Superior temporal gyrus (tissue), 1 donor: ENCODE results near the gene TACR1.
A peak's percentile ranks its signal among the peaks of the same experiment; 100 is the strongest.
"Not testable (repeated sequence)": the region's sequence is repeated elsewhere in the genome, so short reads cannot be mapped to it uniquely, and the experiment has no call there.

Experiments
- DNase-seq: peaks from one replicate; pipeline ENCODE4 v3.0.0-alpha.2; 2016; ENCODE audit errors: extremely low spot score

TACR1 gene

GRCh38 chr2:75088791-75089190 lies 110.5 kb downstream of the TACR1 start:
- DNase-seq = no peak

- no peak for DNase-seq
These were observed 111.6 kb downstream of the TACR1 start for GRCh38 chr2:75087736-75088135.

GRCh38 chr2:75079575-75079974 lies 119.7 kb downstream of the TACR1 start:
- no peak for DNase-seq

GRCh38 chr2:75077909-75078308 lies 121.4 kb downstream of the TACR1 start:
- no peak for DNase-seq

- DNase-seq = no peak
These were observed 123.2 kb downstream of the TACR1 start for GRCh38 chr2:75076088-75076487.

DNA sequence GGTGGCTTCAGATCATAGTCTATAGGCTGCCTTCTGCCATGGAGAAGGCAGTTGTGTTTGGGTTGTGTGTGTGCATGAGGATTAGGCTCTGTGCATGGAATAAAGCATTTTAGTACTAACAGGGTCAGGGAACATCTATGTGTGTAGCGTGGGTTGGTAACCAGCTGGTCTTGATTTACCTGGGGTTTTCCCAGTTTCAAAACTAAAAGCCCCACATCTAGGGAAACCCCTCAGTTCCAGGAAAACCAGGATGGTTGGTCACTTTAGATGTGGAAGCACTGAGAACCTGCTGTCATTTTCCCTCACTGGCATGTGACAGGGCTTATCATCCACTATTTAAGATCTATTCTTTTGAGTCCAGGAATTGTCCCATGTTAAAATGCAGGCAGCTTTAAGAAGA lies 124.6 kb downstream of the TACR1 start:
- no peak for DNase-seq

DNA sequence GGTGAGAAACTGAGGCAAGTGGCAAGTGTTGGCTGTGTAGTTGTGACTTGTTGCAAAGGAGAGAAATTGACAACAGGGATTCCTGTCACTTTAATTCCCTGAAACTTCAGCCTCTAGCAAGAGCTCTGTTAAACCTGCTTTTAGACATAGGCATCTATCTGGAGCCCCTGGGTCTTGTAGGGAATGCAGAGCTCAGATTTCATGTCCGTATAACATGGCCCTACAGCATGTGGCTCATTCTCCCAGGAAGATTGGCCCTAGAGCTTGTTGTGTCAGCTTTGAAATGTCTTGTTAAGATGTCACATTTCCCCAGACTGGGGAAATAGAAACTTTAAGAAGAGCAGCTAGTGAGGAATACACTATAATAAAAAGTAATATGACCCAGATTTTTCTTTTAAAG lies 125.1 kb downstream of the TACR1 start:
- no peak for DNase-seq

DNA sequence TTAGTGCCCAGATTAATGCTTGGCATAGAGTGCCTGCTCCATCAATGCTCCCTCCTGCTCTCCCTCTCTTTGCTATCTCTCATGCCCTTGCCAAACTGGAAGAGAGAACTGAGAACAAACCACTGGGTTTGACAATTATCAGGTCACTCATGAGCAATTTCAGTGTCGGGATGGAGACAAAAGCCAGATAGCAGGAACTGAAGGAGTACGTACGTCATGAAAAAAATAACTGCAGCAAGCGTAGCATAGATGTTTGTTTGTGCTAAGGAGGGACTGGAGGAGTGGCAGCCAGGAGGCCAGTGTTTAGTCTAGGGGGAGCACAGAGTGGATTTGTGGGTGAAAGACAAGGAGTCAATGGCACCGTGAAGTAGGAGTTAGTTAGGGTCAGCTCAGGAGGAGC lies 127.6 kb downstream of the TACR1 start:
- no peak for DNase-seq

DNA sequence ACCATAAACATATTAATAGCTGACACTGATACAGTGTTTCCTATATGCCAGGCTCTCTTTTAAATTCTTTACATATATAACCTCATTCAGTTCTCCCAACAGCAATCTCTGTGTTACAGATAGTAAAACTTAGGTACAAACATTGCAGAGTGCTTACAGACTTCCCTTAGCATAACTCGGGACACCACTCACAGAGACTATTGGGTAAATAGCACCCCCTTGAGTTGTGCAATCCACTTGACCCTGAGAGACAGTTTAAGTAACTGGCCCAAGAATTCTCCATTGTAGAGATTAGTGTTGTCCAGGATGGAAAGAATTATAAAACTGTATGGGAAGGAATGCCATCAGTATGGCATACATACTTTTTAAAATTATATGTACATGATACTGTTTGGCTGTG lies 130.8 kb downstream of the TACR1 start:
- no peak for DNase-seq

- no peak for DNase-seq
These were observed 131.8 kb downstream of the TACR1 start for GRCh38 chr2:75067506-75067905.

DNA sequence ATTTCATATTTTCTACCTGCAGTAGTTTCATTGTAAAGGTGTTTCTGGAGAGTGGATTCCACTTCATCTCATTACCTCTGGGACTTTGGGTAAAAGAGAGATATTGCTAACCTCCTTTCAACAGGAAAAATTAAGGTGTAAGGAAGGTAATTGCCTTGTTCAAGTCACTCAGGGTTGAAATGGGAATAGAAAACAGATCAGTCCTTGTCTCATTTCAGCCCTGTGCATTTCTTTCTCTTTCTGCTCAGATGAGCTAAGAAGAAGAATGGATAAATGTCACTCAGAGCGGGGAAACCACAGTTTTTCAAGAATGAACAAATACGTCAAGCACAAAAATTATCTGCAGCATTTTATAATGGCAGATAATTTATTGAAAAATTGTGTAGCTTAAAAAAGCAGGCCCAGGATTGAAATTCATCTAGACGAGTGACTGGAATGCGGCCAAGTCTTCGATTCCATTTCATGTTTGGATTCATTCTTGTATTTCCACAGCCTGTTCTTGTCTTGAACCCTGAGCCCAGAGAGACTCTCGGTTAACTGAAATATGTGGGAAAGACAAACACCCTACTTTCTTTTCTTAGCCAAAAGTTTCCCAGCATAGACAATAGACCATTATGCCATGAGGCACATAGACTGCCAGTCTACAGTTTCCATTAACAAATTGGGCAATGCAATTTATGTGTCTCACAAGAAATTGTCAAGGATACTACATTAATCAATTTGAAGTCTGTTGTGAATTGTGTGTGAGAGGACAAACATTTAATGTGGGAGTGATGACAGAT lies 133.0 kb downstream of the TACR1 start:
- no peak for DNase-seq

GRCh38 chr2:75065402-75066008 lies 133.8 kb downstream of the TACR1 start:
- no peak for DNase-seq

- DNase-seq = peak; percentile 73
These were observed 134.5 kb downstream of the TACR1 start for GRCh38 chr2:75064691-75065396.

GRCh38 chr2:75063906-75064305 lies 135.4 kb downstream of the TACR1 start:
- no peak for DNase-seq

GRCh38 chr2:75058427-75058826 lies 140.9 kb downstream of the TACR1 start:
- no peak for DNase-seq

- DNase-seq = not testable (repeated sequence)
These were observed 142.2 kb downstream of the TACR1 start for GRCh38 chr2:75057150-75057549.

GRCh38 chr2:75055820-75056675 lies 143.3 kb downstream of the TACR1 start:
- no peak for DNase-seq

GRCh38 chr2:75055142-75055819 lies 144.0 kb downstream of the TACR1 start:
- DNase-seq = no peak

DNA sequence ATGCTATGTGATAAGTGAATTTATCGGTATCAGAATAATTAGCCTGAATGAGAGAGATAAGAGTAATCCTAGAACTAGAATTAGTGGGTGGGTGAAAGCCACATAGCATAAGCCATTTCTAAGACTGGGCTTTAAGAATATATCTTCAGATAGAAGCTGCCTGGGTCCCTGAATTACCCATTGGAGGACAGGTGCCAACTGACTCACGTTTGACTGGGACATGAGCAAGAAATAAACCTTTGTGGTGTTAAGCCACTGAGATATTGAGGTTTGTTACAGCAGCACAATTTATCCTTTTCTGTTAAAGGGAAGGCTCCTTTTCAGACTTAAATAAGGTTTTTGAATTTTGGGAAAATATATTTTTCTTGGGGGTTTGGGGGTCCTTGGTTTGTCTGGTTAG lies 145.0 kb downstream of the TACR1 start:
- no peak for DNase-seq

DNA sequence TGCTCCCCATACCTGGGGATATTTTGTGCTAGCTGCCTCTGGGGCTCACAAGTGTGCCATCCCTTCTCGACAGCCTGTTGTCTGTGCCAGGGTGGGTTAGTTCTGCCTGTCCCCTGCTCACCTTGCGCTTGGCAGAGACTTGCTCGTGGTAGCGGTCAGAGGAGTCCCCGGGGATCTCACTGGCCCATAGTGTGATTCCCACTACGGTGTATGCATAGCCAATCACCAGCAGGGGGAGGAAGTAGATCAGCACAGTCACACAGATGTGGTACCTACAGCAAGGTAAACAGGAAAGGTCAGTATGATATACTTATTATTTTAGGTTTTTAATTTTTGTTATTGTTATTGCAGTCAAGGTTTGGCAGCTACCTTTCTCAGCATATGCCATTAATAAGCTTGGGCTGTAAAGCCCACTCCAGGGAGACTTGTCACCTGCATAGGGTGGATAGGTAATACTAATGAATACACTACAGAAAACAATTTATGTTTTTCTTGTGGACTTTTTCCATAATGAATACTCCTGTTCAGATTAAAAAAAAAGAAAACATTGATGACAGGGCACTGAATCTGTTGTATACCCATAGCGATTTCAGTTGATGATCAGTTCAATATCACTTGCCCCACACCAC lies 145.7 kb downstream of the TACR1 start:
- DNase-seq = no peak
